ENCODE measurements around the gene CCNA1.

The CCNA1 gene

GRCh38 chr13:36430247-36431203 is 1.8 kb upstream of the CCNA1 start:
- POLR2A ChIA-PET = no interaction called here
- TF ChIP-seq CTCF (IDR thresholded peaks at IDR 0.05; ENCODE audit: insufficient read depth, low read length, missing control alignments) = no peak
- DNase-seq (ENCODE audit: low read depth, low spot score) = no peak
- CTCF ChIA-PET = no interaction called here
- H3K4me3 ChIP-seq (ENCODE audit: low read depth, low read length) = no peak overlapping the region

- ChIA-PET CTCF (interaction anchor here (0.8 kb wide), 1 partner anchor 10 kb away, joined by 3 read pairs; no protein-coding TSS in a partner anchor), POLR2A (no interaction called here)
- peak overlapping the region; percentile 37 for H3K4me3 ChIP-seq (ENCODE audit: low read depth, low read length)
- DNase-seq (ENCODE audit: low read depth, low spot score) = no peak
- TF ChIP-seq CTCF (IDR thresholded peaks at IDR 0.05; ENCODE audit: insufficient read depth, low read length, missing control alignments) = no peak
Observed at GRCh38 chr13:36431204-36432105, 840 bp upstream of the CCNA1 start.

- no peak overlapping the region for H3K4me3 ChIP-seq (ENCODE audit: low read depth, low read length)
- CTCF ChIA-PET = interaction anchor here (1.1 to 1.9 kb wide), 2 partner anchors 17 kb away, joined by 3 to 8 read pairs; no protein-coding TSS in a partner anchor
- no peak for TF ChIP-seq CTCF (IDR thresholded peaks at IDR 0.05; ENCODE audit: insufficient read depth, low read length, missing control alignments)
- no peak for DNase-seq (ENCODE audit: low read depth, low spot score)
- POLR2A ChIA-PET = no interaction called here
Observed at GRCh38 chr13:36436811-36437210, 4.5 kb downstream of the CCNA1 start.

- ChIA-PET POLR2A (no interaction called here), CTCF (interaction anchor here (1.2 kb wide), 1 partner anchor 14 kb away, joined by 3 read pairs; no protein-coding TSS in a partner anchor)
- DNase-seq (ENCODE audit: low read depth, low spot score) = no peak
- no peak overlapping the region for H3K4me3 ChIP-seq (ENCODE audit: low read depth, low read length)
- no peak for TF ChIP-seq CTCF (IDR thresholded peaks at IDR 0.05; ENCODE audit: insufficient read depth, low read length, missing control alignments)
Observed at GRCh38 chr13:36438594-36439483, 6.5 kb downstream of the CCNA1 start.

- DNase-seq (ENCODE audit: low read depth, low spot score) = no peak
- no peak for TF ChIP-seq CTCF (IDR thresholded peaks at IDR 0.05; ENCODE audit: insufficient read depth, low read length, missing control alignments)
- CTCF ChIA-PET = interaction anchor here (3.4 kb wide), 1 partner anchor 8 kb away, joined by 15 read pairs; no protein-coding TSS in a partner anchor
- H3K4me3 ChIP-seq (ENCODE audit: low read depth, low read length) = no peak overlapping the region
- POLR2A ChIA-PET = no interaction called here
Observed at GRCh38 chr13:36445278-36445677, 13.0 kb downstream of the CCNA1 start.
